GM21786 (cell line): ENCODE measurements around the gene SP100.
A peak's percentile ranks its signal among the peaks of the same experiment; 100 is the strongest.

ENCODE experiments used
- ATAC-seq: cut with Tn5 transposase; IDR thresholded peaks from one replicate; pipeline ENCODE4 v1.9.1; 2021; ENCODE audit not compliant: unreplicated experiment

The SP100 gene

DNA sequence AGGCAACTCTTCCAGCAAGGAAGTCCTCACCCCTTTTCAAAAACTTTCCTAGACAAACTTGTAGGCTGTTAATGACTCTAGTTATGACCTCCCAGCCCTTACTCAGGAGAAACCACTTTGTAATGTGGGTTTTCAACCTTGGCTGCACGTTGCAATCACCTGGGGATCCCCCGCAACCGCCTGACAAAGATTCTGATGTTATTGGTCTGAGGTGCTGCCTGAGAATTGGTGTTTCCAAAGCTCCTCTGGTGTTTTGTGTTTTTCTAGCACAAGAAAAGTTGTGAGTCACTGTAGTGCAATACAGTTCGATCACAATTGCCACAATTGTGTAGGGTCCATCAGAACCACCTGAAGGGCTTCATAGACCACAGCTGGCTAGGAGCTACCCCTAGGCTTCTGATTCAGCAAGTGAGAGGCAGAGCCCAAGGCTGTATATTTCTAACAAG, 121.6 kb downstream of the SP100 start:
- ATAC-seq, result peak; percentile 80

GRCh38 chr2:230540332-230540731, 124.3 kb downstream of the SP100 start:
- ATAC-seq, result no peak

DNA sequence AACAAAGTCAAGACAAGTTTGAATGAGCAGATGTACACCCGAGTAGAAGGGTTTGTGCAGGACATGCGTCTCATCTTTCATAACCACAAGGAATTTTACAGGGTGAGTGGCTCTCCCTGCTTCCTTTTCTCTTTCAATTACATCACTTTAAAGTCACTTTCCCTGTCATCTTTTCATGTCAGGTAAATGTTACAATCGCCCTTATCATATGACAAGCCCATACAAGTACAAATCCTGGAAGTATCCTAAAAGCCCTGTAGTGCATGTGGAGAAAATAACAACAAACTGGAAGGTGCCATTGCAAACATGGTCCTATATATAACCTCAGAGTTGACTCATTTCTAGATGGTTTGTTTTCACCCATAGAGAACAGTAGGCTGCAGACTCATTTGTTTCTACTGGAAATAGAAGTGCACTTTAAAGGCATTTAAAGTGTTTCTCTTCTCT, 126.0 kb downstream of the SP100 start:
- peak; percentile 52 for ATAC-seq

DNA sequence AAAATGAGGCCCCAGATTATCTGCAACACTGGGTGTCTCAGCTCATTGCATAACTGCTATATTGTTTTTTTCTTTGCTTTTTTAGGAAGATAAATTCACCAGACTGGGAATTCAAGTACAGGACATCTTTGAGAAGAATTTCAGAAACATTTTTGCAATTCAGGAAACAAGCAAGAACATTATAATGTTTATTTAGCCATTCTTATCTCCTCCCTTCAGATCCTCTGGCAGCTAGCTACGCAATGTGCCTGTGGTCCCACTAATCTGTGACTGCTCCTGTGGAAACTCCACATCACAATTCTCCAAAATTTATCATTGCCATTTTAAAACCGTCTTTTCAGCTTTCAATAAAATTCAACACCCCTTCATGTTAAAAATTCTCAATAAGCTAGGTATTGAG, 126.8 kb downstream of the SP100 start:
- no peak for ATAC-seq

DNA sequence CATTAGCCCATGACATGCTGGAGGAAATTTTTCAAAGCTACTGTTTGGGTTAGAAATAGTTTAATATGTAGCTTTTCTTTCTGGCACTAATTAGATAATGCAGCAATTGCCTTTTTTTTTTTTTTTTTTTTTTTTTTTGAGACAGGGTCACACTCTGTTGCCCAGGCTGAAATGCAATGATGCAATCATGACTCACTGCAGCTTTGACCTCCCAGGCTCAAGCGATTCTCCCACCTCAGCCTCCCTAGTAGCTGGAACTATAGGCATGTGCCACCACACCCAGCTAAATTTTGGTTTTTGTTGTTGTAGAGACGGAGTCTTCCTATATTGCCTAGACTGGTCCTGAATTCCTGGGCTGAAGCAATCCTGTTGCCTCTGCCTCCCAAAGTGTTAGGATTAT, 136.2 kb downstream of the SP100 start:
- ATAC-seq, result no peak

- no peak for ATAC-seq
Observed at GRCh38 chr2:230557065-230557464, 141.1 kb downstream of the SP100 start.

DNA sequence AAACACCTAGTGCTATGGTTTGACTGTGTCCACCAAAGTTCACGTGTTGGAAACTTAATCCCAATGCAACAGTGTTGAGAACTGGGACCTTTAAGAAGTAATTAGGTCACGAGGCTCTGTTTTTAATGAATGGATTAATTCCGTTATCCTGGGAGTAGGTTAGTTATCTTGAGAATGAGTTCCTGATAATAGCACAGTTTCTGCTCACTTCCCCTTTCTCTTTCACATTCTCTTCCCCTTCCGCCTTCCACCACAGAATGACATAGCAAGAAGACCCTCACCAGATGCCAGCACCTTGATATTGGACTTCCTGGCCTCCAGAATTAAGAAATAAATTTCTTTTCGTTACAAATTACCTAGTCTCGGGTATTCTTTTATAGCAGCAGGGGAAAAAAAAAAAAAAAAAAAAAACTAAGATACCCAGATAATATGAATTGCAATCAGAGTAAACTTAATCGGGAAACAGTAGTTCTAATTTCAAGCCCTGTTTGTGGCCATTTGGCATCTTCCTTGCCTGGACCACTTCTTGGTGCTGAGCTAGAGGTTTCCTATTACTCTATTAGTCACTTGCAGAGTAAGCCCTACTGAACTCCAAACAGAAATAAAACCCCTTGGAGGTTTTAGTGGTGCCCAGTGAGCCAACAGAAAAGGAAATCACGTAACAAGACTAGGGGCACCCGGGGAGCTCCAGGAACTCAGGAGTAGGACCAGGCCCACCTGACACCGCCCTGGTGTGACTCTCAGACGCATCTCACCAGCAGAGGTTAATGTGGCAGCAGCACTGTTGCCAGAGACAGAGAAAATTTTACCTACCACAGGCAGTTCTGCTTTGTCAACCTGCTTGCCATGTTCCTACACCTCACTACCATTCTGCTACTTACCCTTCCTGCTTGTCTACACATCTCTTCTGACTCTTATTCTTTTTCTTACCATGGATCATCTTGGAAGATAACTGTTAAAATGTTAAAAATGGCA, 149.1 kb downstream of the SP100 start:
- no peak for ATAC-seq

GRCh38 chr2:230569298-230569697, 153.3 kb downstream of the SP100 start:
- ATAC-seq, result no peak

GRCh38 chr2:230570987-230571386, 155.0 kb downstream of the SP100 start:
- no peak for ATAC-seq

DNA sequence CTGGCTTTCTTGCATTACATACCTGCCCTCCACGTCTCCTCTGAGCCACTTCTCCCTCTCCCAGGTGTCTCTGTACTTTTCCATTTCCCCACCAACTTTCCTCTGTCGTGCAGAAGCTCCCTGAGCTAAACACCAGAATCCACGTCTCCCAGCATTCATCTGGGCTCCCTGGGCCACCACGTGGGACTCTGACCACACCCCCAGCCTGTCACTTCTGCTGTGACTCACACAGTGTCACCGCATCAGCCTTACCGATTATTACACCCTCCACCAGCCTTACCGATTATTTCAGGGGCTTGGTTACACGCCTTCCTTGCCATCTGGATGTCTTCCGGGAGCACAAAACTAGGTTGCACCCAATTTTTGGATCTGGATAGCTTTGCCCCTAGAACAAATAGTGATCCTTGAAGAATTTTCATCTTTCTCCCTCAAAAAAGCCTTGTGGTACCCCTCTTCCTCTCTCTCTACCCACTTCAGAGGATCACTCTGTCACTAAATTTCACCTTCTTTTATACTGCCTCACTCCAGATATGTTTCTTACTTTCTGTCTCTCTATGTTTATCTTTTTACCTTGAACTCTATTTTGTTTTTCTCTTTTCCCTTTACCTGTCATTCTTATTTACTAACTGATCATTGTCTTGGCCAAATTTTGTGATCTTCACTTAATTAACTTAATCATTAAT, 159.8 kb downstream of the SP100 start:
- no peak for ATAC-seq

- ATAC-seq, result no peak
Observed at GRCh38 chr2:230577114-230577513, 161.1 kb downstream of the SP100 start.

- no peak for ATAC-seq
Observed at GRCh38 chr2:230578106-230578505, 162.1 kb downstream of the SP100 start.

- ATAC-seq, result peak; percentile 65
Observed at GRCh38 chr2:230582851-230583283, 166.9 kb downstream of the SP100 start.

DNA sequence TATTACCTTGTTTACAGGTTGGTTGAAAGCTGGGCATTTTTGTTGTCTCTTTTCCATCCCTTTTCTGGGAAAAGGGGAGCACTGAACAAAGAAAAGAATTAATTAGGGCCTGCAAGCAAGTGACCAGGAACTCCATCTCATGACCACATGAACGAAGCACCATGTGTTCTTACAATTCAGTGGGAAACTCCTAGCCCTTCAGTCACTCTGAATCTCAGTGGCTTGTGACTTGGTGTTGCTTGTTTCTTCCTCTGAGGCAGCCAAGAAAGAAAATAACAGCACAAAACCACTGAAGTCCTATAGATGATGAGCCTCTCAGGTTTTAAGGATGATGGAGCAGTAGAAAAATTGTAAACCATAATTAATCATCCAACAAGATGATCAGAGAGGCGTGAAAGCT, 167.6 kb downstream of the SP100 start:
- ATAC-seq, result no peak

DNA sequence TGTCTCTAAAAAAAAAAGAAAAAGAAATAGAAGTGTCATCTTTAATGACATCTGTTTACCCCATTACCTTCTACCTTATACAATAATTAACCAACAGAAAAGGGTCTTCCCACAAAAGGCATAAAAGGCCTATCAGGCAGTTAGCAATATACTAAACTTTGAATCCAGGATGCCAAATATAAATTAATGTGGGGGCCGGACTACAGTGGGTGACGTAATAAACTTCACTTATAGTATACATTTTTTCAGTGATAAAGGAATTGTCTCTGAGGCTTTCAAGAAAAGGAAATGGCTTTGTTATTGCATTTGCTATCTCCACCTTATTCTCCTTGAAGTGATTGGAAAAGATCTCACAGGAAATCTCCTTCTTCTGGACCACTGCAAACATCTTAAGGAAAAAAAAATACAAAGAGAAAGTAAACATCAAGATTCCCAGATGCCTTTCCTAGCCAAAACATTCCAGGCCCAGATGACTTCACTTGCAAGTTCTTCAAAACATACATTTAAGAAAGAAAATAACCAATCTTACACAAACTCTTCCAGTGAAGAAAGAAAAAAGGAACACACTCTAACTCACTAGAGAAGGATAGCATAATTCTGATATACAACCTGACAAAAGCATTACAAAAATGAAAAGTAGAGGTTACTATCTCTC, 170.5 kb downstream of the SP100 start:
- ATAC-seq, result no peak

GRCh38 chr2:230589025-230589424, 173.0 kb downstream of the SP100 start:
- ATAC-seq, result peak; percentile 4

DNA sequence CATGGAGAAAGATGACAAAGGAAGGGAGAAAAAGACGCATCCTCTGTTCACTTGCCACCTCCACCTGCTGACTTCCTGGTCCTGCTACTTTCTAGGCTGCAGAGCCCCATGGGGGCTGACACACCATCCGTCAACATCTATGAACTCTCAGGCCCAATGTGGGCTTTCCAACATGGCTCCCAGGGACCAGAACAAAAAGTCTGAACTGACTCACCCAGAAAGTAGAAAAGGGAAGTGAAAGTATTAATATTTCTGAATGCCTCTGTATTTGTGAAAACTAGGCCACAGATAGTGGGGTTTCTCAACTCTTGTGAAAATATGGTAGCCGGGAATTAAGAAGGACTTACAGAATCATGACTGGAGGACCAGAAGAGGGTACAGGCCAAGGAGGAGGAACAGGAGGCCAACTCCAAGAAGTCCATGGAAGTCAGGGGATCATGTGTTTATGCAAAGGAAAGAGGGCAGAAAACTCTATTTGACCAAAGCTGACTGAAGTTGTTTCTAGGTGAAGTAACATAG, 173.6 kb downstream of the SP100 start:
- peak; percentile 91 for ATAC-seq

DNA sequence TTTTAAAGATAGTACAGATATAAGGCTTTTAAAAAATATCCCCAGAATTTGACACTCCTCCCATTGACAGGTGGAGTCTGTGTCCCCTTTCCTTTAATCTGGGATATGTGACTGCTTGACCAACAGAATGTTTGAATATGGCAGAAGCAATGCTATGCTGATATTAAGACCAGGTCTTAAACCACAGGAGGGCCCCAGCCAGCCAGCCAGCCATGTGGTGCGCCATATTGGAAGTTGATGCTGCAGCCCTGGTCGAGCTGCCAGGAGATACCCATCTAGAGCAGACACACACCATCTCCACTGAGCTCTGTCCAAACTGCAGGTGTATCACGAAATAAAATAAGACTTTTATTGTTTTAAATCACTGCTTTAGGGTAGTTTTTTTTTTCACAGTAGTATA, 174.3 kb downstream of the SP100 start:
- ATAC-seq, result no peak

GRCh38 chr2:230591850-230592249, 175.8 kb downstream of the SP100 start:
- ATAC-seq, result no peak

- no peak for ATAC-seq
Observed at GRCh38 chr2:230592775-230593174, 176.8 kb downstream of the SP100 start.
